Stimulated activated CD8-positive, alpha-beta memory T cell treated with anti-CD3 and anti-CD28 coated beads, Interleukin-7, amount 100 ng/mL, for 48 hours (primary cell): ENCODE results near the gene EFCAB3.
"Not testable (repeated sequence)": the region's sequence is repeated elsewhere in the genome, so short reads cannot be mapped to it uniquely, and the experiment has no call there.

Experiments used
- DNase-seq, 2 donors: peaks; one replicate each; pipeline ENCODE4 v3.0.0-alpha.2; 2020; ENCODE audit warnings: low read depth in 1 of 2; ENCODE audit errors: extremely low read depth in 1 of 2

EFCAB3 gene

GRCh38 chr17:62458483-62458882, 78.1 kb downstream of the EFCAB3 start:
- not testable (repeated sequence) for DNase-seq

DNA sequence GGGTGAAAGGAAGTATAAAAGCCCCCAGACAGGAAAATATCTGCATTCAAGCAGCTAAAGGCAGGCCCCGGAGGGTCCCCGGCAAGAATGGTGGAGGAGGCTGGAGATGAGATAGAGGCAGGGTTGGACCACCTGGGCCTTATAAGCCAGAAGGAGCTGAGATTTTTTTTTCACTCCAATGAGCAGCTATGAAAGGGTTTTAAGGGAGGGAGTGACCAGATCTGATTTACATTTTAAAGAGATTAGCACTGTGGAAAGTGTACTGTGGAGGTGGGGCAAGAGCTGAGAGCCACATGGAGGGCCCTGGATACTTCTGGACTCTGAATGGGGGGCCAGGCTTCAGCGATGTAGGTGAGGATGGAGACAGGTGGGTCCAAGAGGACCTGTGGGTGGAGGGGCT, 84.1 kb downstream of the EFCAB3 start:
- DNase-seq = not testable (repeated sequence)

- DNase-seq = not testable (repeated sequence)
Measured at GRCh38 chr17:62465271-62465670, 84.9 kb downstream of the EFCAB3 start.
